OCI-LY3 (cell line): ENCODE data around the gene OR5K2.

Experiments used
- H2AFZ ChIP-seq: fragments of 200-600, 300-600 bp; shearing (Covaris generic); 2 replicates; pipeline ENCODE4 v1.6.0; 2014; ENCODE audit warnings: antibody characterized with exemption, low read depth, low read length
- H3K27ac ChIP-seq: fragments of 200-600, 300-600 bp; sonication (generic); 2 replicates; pipeline ENCODE4 v1.5.1; 2014; ENCODE audit warnings: mild to moderate bottlenecking, low read length, moderate library complexity, mixed read lengths
- H3K27me3 ChIP-seq: fragments of 200-600, 300-600 bp; sonication (generic); 2 replicates; pipeline ENCODE4 v1.6.1; 2014; ENCODE audit warnings: low read depth, low read length, mixed read lengths
- H3K36me3 ChIP-seq: fragments of 200-600, 300-600 bp; sonication (generic); replicated peaks from 2 replicates; pipeline ENCODE3; 2014; ENCODE audit warnings: low read depth, low read length, mixed read lengths
- H3K4me1 ChIP-seq: fragments of 300-600, 200-600 bp; sonication (generic); 2 replicates; pipeline ENCODE4 v1.6.1; 2014; ENCODE audit warnings: low read length, mixed read lengths
- H3K4me2 ChIP-seq: fragments of 200-600, 300-600 bp; sonication (generic); 2 replicates; pipeline ENCODE4 v1.6.1; 2014; ENCODE audit warnings: low read length, mixed read lengths
- H3K4me3 ChIP-seq: fragments of 300-600, 200-600 bp; sonication (generic); 2 replicates; pipeline ENCODE4 v1.5.1; 2014; ENCODE audit warnings: antibody characterized with exemption, mild to moderate bottlenecking, low read length, moderate library complexity
- H3K79me2 ChIP-seq: fragments of 300-600, 200-600 bp; shearing (Covaris generic); 2 replicates; pipeline ENCODE4 v1.6.1; 2014; ENCODE audit warnings: mild to moderate bottlenecking, low read length, mixed read lengths
- H3K9ac ChIP-seq: fragments of 300-600, 200-600 bp; shearing (Covaris generic); 2 replicates; pipeline ENCODE4 v1.6.0; 2014; ENCODE audit warnings: mild to moderate bottlenecking, low read length, moderate library complexity
- H3K9me3 ChIP-seq: fragments of 200-600, 300-600 bp; shearing (Covaris generic); 2 replicates; pipeline ENCODE4 v1.6.1; 2014; ENCODE audit warnings: low read length, mixed read lengths; ENCODE audit not compliant: insufficient read depth
- H4K20me1 ChIP-seq: fragments of 200-600, 300-600 bp; sonication (generic); 2 replicates; pipeline ENCODE4 v1.6.1; 2016; ENCODE audit warnings: low read length, mixed read lengths; ENCODE audit not compliant: insufficient read depth
- EZH2phosphoT487 ChIP-seq: fragments of 200-600 bp; shearing (Covaris generic); IDR thresholded peaks from 2 replicates; pipeline ENCODE4 v1.6.1; 2018; ENCODE audit warnings: antibody characterized with exemption, mixed run types, low read depth
- TF ChIP-seq, protein P1 (sequence below): fragments of 200-600, 300-600 bp; sonication (generic); IDR thresholded peaks from 2 replicates; pipeline ENCODE4 v1.5.1; 2014; ENCODE audit warnings: antibody characterized with exemption, low read length, low read depth

OR5K2 gene

GRCh38 chr3:98519351-98519750 is 21.9 kb downstream of the OR5K2 start:
- Histone ChIP-seq H3K27me3 (no peaks in the 10 kb centered on the region), H3K4me1 (peaks cover 10% of the 10 kb centered on the region), H3K27ac (no peak overlapping the region), H3K4me2 (no peak overlapping the region), H4K20me1 (peaks cover 7% of the 10 kb centered on the region; the same call in 1 of the 2 replicates), H3K36me3 (peaks cover 45% of the 10 kb centered on the region), H3K4me3 (no peak overlapping the region), H3K79me2 (peaks cover 21% of the 10 kb centered on the region), H2AFZ (no peak overlapping the region), H3K9me3 (no peaks in the 10 kb centered on the region), H3K9ac (no peak overlapping the region)
- no peak for TF ChIP-seq EZH2phosphoT487
- TF ChIP-seq, protein P1, sequence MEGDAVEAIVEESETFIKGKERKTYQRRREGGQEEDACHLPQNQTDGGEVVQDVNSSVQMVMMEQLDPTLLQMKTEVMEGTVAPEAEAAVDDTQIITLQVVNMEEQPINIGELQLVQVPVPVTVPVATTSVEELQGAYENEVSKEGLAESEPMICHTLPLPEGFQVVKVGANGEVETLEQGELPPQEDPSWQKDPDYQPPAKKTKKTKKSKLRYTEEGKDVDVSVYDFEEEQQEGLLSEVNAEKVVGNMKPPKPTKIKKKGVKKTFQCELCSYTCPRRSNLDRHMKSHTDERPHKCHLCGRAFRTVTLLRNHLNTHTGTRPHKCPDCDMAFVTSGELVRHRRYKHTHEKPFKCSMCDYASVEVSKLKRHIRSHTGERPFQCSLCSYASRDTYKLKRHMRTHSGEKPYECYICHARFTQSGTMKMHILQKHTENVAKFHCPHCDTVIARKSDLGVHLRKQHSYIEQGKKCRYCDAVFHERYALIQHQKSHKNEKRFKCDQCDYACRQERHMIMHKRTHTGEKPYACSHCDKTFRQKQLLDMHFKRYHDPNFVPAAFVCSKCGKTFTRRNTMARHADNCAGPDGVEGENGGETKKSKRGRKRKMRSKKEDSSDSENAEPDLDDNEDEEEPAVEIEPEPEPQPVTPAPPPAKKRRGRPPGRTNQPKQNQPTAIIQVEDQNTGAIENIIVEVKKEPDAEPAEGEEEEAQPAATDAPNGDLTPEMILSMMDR: no peak

GRCh38 chr3:98521897-98522543 is 24.5 kb downstream of the OR5K2 start:
- Histone ChIP-seq H4K20me1 (peaks cover 7% of the 10 kb centered on the region; the same call in 1 of the 2 replicates), H2AFZ (peak overlapping the region; percentile 64; the same call in 1 of the 2 replicates), H3K4me3 (peak overlapping the region; percentile 98), H3K79me2 (peaks cover 21% of the 10 kb centered on the region), H3K27me3 (peaks cover 4% of the 10 kb centered on the region; the same call in 1 of the 2 replicates), H3K9ac (peak overlapping the region; percentile 93), H3K4me1 (peaks cover 10% of the 10 kb centered on the region), H3K27ac (peak overlapping the region; percentile 37), H3K9me3 (no peaks in the 10 kb centered on the region), H3K4me2 (peak overlapping the region; percentile 88), H3K36me3 (peaks cover 29% of the 10 kb centered on the region)
- TF ChIP-seq, protein P1: no peak
- no peak for TF ChIP-seq EZH2phosphoT487

DNA sequence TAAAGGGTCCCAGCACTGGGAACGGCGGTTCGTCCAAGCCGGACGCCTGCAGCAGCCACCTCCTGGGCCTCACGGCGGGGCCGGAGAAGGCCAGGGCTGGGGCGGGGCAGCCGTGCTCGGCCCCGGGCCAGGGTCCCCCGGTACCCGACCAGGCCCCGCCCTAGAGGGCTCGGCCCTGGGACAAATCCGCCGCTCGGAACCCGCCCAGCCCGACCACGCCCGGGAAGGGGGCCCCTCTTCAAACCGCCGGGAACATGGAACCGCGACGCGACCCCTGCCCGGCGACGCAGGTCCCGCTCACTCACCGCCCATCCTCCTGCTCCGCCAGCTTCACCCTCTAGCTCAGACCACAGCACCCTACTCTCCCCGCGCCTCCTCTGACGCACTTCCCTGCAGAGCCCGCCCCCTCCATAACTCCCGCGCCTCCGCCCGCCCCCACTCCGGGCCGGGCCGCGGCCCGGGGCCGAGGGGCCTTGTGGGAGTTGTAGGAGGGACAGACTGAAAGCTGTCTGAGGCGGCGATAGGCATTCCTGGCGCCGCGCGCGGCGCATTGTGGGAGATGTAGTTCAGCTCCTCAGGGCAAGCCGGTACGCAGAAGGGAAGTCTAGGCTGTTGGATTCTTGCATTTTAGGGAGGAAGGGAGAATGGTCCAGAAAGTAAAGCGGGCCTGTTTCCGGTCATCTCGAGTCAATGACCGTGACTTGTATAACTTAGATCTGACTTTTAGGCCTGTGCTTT is 25.2 kb downstream of the OR5K2 start, which contains the start of gene CLDND1:
TSS of gene CLDND1 (minus strand) at position 359 of the 738 bp plus-strand sequence. CDS start 1,478 bp downstream, outside the sequence.
- Histone ChIP-seq H3K4me2 (peak within 1 kb of the TSS; percentile 88), H3K27ac (peak within 1 kb of the TSS; percentile 37), H4K20me1 (peaks cover 7% of the 10 kb centered on the region; the same call in 1 of the 2 replicates), H3K9ac (peak within 1 kb of the TSS; percentile 93), H3K27me3 (peaks cover 4% of the 10 kb centered on the region; the same call in 1 of the 2 replicates), H2AFZ (peak within 1 kb of the TSS; percentile 100), H3K4me3 (peak within 1 kb of the TSS; percentile 98), H3K79me2 (peaks cover 21% of the 10 kb centered on the region), H3K4me1 (peaks cover 10% of the 10 kb centered on the region), H3K9me3 (no peaks in the 10 kb centered on the region), H3K36me3 (peaks cover 29% of the 10 kb centered on the region)
- TF ChIP-seq, protein P1: no peak
- TF ChIP-seq EZH2phosphoT487: no peak

DNA sequence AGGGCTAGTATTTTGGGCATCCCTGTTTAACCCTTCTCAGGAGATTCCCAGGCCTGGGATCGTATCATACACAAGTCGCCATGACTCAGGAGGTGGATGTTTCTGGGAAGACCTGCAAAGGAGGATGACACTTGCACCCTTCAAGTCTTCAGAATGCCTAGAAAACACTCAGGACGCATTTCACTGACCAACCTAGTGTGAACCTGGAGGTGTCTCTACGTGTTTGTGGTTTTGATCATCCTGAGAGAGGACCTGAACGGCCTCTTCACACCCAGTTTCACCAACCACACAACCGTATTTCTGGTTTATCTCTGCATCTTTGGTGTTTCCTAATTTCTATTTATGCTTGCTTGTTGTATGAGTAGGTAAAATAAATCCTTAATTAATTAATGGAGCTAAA is 28.0 kb downstream of the OR5K2 start:
- H4K20me1 ChIP-seq: peaks cover 3% of the 10 kb centered on the region; the same call in 1 of the 2 replicates
- peaks cover 5% of the 10 kb centered on the region; the same call in 1 of the 2 replicates for H3K27me3 ChIP-seq
- peaks cover 20% of the 10 kb centered on the region for H3K79me2 ChIP-seq
- no peak for TF ChIP-seq EZH2phosphoT487
- TF ChIP-seq, protein P1: no peak
- H2AFZ ChIP-seq: no peak overlapping the region
- peaks cover 6% of the 10 kb centered on the region for H3K36me3 ChIP-seq
- H3K9ac ChIP-seq: no peak overlapping the region
- no peak overlapping the region for H3K27ac ChIP-seq
- H3K4me3 ChIP-seq: no peak overlapping the region
- peaks cover 19% of the 10 kb centered on the region for H3K4me1 ChIP-seq
- no peaks in the 10 kb centered on the region for H3K9me3 ChIP-seq
- H3K4me2 ChIP-seq: no peak overlapping the region
